Fibroblast of mammary gland (primary cell): ENCODE results near the gene TPST1.
"Not testable (repeated sequence)": the region's sequence is repeated elsewhere in the genome, so short reads cannot be mapped to it uniquely, and the experiment has no call there.

Source experiments
- DNase-seq: peaks from one replicate; pipeline ENCODE4 v3.0.0-alpha.2; 2010; ENCODE audit warnings: low read depth
- H3K4me3 ChIP-seq: 2 replicates; pipeline ENCODE4 v1.5.1; 2011; ENCODE audit warnings: low read depth, mild to moderate bottlenecking, low read length, moderate library complexity; ENCODE audit not compliant: control insufficient read depth
- CTCF ChIP-seq: conservative IDR thresholded peaks from 2 replicates; pipeline ENCODE4 v1.5.1; 2011; ENCODE audit warnings: low read depth, low read length, inconsistent platforms; ENCODE audit not compliant: control insufficient read depth, insufficient read depth

Gene TPST1

GRCh38 chr7:66213637-66214036, 8.5 kb downstream of the TPST1 start:
- H3K4me3 ChIP-seq = no peak overlapping the region
- DNase-seq = peak; percentile 71
- no peak for TF ChIP-seq CTCF

GRCh38 chr7:66216687-66217086, 11.6 kb downstream of the TPST1 start:
- TF ChIP-seq CTCF = no peak
- DNase-seq = no peak
- no peak overlapping the region for H3K4me3 ChIP-seq

- no peak for DNase-seq
- TF ChIP-seq CTCF = no peak
- H3K4me3 ChIP-seq = no peak overlapping the region
Observed at GRCh38 chr7:66219805-66220204, 14.7 kb downstream of the TPST1 start.

- peak; percentile 31 for DNase-seq
- no peak overlapping the region for H3K4me3 ChIP-seq
- no peak for TF ChIP-seq CTCF
Observed at GRCh38 chr7:66221442-66221841, 16.3 kb downstream of the TPST1 start.

- no peak overlapping the region for H3K4me3 ChIP-seq
- no peak for DNase-seq
- TF ChIP-seq CTCF = no peak
Observed at GRCh38 chr7:66227808-66228207, 22.7 kb downstream of the TPST1 start.

- not testable (repeated sequence) for H3K4me3 ChIP-seq, DNase-seq
Observed at GRCh38 chr7:66231326-66232216, 26.4 kb downstream of the TPST1 start.

- no peak for DNase-seq
- no peak for TF ChIP-seq CTCF
- H3K4me3 ChIP-seq = no peak overlapping the region
Observed at GRCh38 chr7:66233638-66234037, 28.5 kb downstream of the TPST1 start.
